Endothelial cell of umbilical vein (primary cell): Measurements from ENCODE around the gene SYNPO. TPM values are rescaled to one million over a fixed set of nuclear protein-coding genes. Genes with fewer than 3 reads are reported as not detected.
A peak's percentile ranks its signal among the peaks of the same experiment; 100 is the strongest.

ENCODE experiments used
- BruUV-seq: library from RNA; stranded (reverse); fragments of 400-500 nt; replicated peaks from 2 replicates; lab custom pipeline; 2021; lab: Mats Ljungman, UMichigan
- CTCF ChIA-PET: fragments of 300-600, 350-600 bp; sonication (Branson Sonifier 250); formaldehyde crosslinking; loops from one replicate; lab custom pipeline; 2021; ENCODE audit warnings: antibody characterized with exemption, inconsistent platforms; lab: Charles Lee
- POLR2A ChIA-PET: fragments of 300-600, 350-600 bp; sonication (Branson Sonifier 250); formaldehyde crosslinking; loops from one replicate; lab custom pipeline; 2021; ENCODE audit warnings: antibody characterized with exemption, inconsistent platforms; lab: Charles Lee
- DNase-seq: peaks from one replicate; pipeline ENCODE4 v3.0.0-alpha.2; 2011; ENCODE audit warnings: low read depth, low spot score
- FAIRE-seq: peaks from 2 replicates; lab custom pipeline; 2011; peaks lifted over from hg19 to GRCh38; lab: Jason Lieb, UNC
- H2AFZ ChIP-seq: 2 replicates; pipeline ENCODE4 v1.6.0; 2012; ENCODE audit warnings: low read depth, low read length, control low read depth, inconsistent platforms
- H3K27ac ChIP-seq: 2 replicates; pipeline ENCODE4 v1.5.1; 2011; ENCODE audit warnings: low read depth, mild to moderate bottlenecking, control low read depth, low read length, moderate library complexity; ENCODE audit not compliant: insufficient read depth
- H3K27me3 ChIP-seq, 2 experiments: 2 replicates each; pipeline versions ENCODE4 v1.6.0 to v1.6.1; 2011; ENCODE audit warnings: low read length in 2 of 2, mixed read lengths in 1 of 2; ENCODE audit not compliant: control insufficient read depth in 2 of 2, insufficient read depth in 2 of 2
- H3K36me3 ChIP-seq, 2 experiments: 2 replicates in 1 of 2; 3 replicates in 1 of 2; pipeline ENCODE4 v1.5.1; 2011; ENCODE audit warnings: low read length in 2 of 2, mild to moderate bottlenecking in 1 of 2, moderate library complexity in 1 of 2; ENCODE audit not compliant: control insufficient read depth in 2 of 2, insufficient read depth in 2 of 2; ENCODE audit errors: extremely low read depth in 1 of 2
- H3K4me1 ChIP-seq: 3 replicates; pipeline ENCODE4 v1.5.1; 2011; ENCODE audit warnings: mild to moderate bottlenecking, low read length; ENCODE audit not compliant: control insufficient read depth, insufficient read depth; ENCODE audit errors: extremely low read depth
- H3K4me2 ChIP-seq: 2 replicates; pipeline ENCODE4 v1.6.1; 2011; ENCODE audit warnings: low read length, control low read depth, mixed read lengths; ENCODE audit not compliant: insufficient read depth
- H3K4me3 ChIP-seq, 3 experiments: fragments of 200-600 bp in 1 of 3; sonication (generic), shearing (Covaris generic) in 1 of 3; replicated peaks in 1 of 3; 2 replicates each; pipeline ENCODE4 v1.5.1; 2011 to 2016; ENCODE audit warnings: control low read depth in 3 of 3, low read length in 3 of 3, mild to moderate bottlenecking in 2 of 3, inconsistent platforms in 1 of 3, low read depth in 1 of 3, moderate library complexity in 1 of 3; ENCODE audit not compliant: insufficient read depth in 1 of 3
- H3K79me2 ChIP-seq: 2 replicates; pipeline ENCODE4 v1.6.0; 2012; ENCODE audit warnings: low read length, inconsistent platforms; ENCODE audit not compliant: control insufficient read depth, insufficient read depth
- H3K9ac ChIP-seq: replicated peaks from 2 replicates; pipeline ENCODE3; 2011; ENCODE audit warnings: low read length, control low read depth; ENCODE audit not compliant: insufficient read depth; ENCODE audit errors: extremely low read depth
- H3K9me1 ChIP-seq: replicated peaks from 3 replicates; pipeline ENCODE4 v1.6.0; 2011; ENCODE audit warnings: mild to moderate bottlenecking, low read length; ENCODE audit not compliant: control insufficient read depth, insufficient read depth; ENCODE audit errors: extremely low read depth
- H3K9me3 ChIP-seq: replicated peaks from 2 replicates; pipeline ENCODE4 v1.5.1; 2012; ENCODE audit warnings: low read length, inconsistent platforms; ENCODE audit not compliant: control insufficient read depth, insufficient read depth
- H4K20me1 ChIP-seq: replicated peaks from 2 replicates; pipeline ENCODE3; 2011; ENCODE audit warnings: mild to moderate bottlenecking, low read length; ENCODE audit not compliant: control insufficient read depth, insufficient read depth; ENCODE audit errors: extremely low read depth
- CTCF ChIP-seq, 2 donors: IDR thresholded peaks; 1 replicate in 1 of 2; 2 replicates in 1 of 2; pipeline ENCODE4 v1.5.1; 2011; ENCODE audit warnings: low read length in 2 of 2, mild to moderate bottlenecking in 2 of 2, moderate library complexity in 2 of 2, control low read depth in 1 of 2, inconsistent platforms in 1 of 2, low read depth in 1 of 2; ENCODE audit not compliant: insufficient read depth in 1 of 2; ENCODE audit errors: extremely low read depth in 1 of 2
- EZH2 ChIP-seq: IDR thresholded peaks from 2 replicates; pipeline ENCODE4 v1.6.1; 2012; ENCODE audit warnings: borderline replicate concordance, low read depth, mild to moderate bottlenecking, moderate library complexity, low read length, inconsistent platforms; ENCODE audit not compliant: severe bottlenecking
- FOS ChIP-seq: IDR thresholded peaks from 2 replicates; pipeline ENCODE4 v1.6.1; 2011; ENCODE audit warnings: mild to moderate bottlenecking, low read length, moderate library complexity, borderline replicate concordance; ENCODE audit not compliant: insufficient read depth
- GATA2 ChIP-seq: IDR thresholded peaks from 2 replicates; pipeline ENCODE4 v1.7.0; 2011; ENCODE audit warnings: low read depth, mild to moderate bottlenecking, moderate library complexity, mixed read lengths, low read length; ENCODE audit not compliant: insufficient read length, insufficient read depth
- JUN ChIP-seq: IDR thresholded peaks from 2 replicates; pipeline ENCODE4 v1.6.1; 2011; ENCODE audit warnings: borderline replicate concordance, low read depth; ENCODE audit not compliant: insufficient read length, insufficient read depth
- MYC ChIP-seq: IDR thresholded peaks from one replicate; pipeline ENCODE4 v1.6.1; 2011; ENCODE audit warnings: mild to moderate bottlenecking, low read depth, low read length
- POLR2A ChIP-seq: IDR thresholded peaks from 2 replicates; pipeline ENCODE4 v1.6.1; 2012; ENCODE audit warnings: low read depth, mild to moderate bottlenecking, control low read depth, low read length
- POLR2AphosphoS5 ChIP-seq: IDR thresholded peaks from 2 replicates; pipeline ENCODE4 v1.6.1; 2012; ENCODE audit warnings: low read depth, mild to moderate bottlenecking, control low read depth, low read length, moderate library complexity; ENCODE audit not compliant: insufficient read depth
- dilution Hi-C: fragments of 300-500 bp; cut with MboI; formaldehyde crosslinking; loops from one replicate; pipeline ENCODE4 v1.15.0; 2019; ENCODE audit warnings: low sequenced_read_pairs; ENCODE audit not compliant: extremely low pct_ligation_motif_present
- intact Hi-C: fragments of 100-400 bp; cut with micrococcal nuclease; formaldehyde crosslinking; loops from one replicate; pipeline ENCODE4 v1.10.0; 2022
- polyA plus RNA-seq, 4 experiments: library from polyadenylated mRNA; depleted of rRNA in 3 of 4; stranded (reverse) in 3 of 4; unstranded in 1 of 4; fragments of >200 nt; gene quantifications; 2 replicates each; pipeline versions ENCODE4 v1.2.1 to v1.2.3, GENCODE V29; 2011 to 2012; ENCODE audit warnings: missing spikeins in 1 of 4
- total RNA-seq: library from RNA; stranded (reverse); gene quantifications from 2 replicates; pipeline ENCODE4 v1.2.3, GENCODE V29; 2021
- TF ChIP-seq, protein P1 (sequence below): IDR thresholded peaks from 2 replicates; pipeline ENCODE4 v1.6.1; 2011; ENCODE audit not compliant: insufficient read depth, insufficient read length

Gene SYNPO
- total and polyA plus RNA-seq, 2 donors (not counting 3 experiments of a cell fraction or from before 2014, with no cell fraction given), result 68.4 to 121 TPM

GRCh38 chr5:150648294-150649107 is 8.0 kb downstream of the SYNPO start:
- no peaks in the 10 kb centered on the region for H3K27me3 ChIP-seq
- FAIRE-seq, result no peak
- BruUV-seq, result TSS peak; percentile 32
- no peak overlapping the region for H3K4me2 ChIP-seq
- DNase-seq, result no peak
- H3K9ac ChIP-seq, result no peak overlapping the region
- ChIA-PET POLR2A (no interaction called here), CTCF (interaction anchor here (1.0 to 1.7 kb wide), 2 partner anchors 58 to 198 kb away, joined by 3 to 4 read pairs; no protein-coding TSS in a partner anchor)
- no peak for TF ChIP-seq GATA2
- H3K4me3 ChIP-seq, result no peak overlapping the region
- no peaks in the 10 kb centered on the region for H4K20me1 ChIP-seq
- intact Hi-C loops, result no loop called here
- H3K9me3 ChIP-seq, result no peaks in the 10 kb centered on the region
- dilution Hi-C loops, result no loop called here
- H2AFZ ChIP-seq, result no peak overlapping the region
- H3K36me3 ChIP-seq, result peaks cover 14 to 63% of the 10 kb centered on the region in 2 experiments
- no peak overlapping the region for H3K27ac ChIP-seq
- H3K4me1 ChIP-seq, result peaks cover 19% of the 10 kb centered on the region
- no peaks in the 10 kb centered on the region for H3K9me1 ChIP-seq
- H3K79me2 ChIP-seq, result peaks cover 61% of the 10 kb centered on the region

DNA sequence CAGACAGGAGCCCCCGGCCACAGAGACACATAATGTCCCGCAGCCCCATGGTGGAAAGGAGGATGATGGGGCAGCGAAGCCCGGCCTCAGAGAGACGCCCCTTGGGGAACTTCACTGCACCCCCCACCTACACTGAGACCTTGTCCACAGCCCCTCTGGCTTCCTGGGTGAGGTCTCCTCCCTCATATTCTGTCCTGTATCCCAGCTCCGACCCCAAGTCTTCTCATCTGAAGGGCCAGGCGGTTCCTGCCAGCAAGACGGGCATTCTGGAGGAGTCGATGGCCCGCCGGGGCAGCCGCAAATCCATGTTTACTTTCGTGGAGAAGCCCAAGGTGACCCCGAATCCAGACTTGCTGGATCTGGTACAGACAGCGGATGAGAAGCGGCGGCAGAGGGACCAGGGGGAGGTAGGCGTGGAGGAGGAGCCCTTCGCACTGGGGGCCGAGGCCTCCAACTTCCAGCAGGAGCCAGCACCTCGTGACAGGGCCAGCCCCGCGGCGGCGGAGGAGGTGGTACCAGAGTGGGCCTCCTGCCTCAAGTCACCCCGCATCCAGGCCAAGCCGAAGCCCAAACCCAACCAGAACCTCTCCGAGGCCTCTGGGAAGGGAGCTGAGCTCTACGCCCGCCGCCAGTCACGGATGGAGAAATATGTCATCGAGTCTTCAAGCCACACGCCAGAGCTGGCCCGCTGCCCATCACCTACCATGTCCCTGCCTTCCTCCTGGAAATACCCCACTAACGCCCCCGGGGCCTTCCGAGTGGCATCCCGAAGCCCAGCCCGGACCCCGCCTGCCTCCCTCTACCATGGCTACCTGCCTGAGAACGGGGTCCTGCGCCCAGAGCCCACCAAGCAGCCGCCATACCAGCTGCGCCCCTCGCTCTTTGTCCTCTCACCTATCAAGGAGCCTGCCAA is 8.9 kb downstream of the SYNPO start:
- FAIRE-seq, result no peak
- POLR2A ChIA-PET, result no interaction called here
- no peak overlapping the region for H3K9ac ChIP-seq

More for the DNA sequence above, 8.9 kb downstream of the SYNPO start:
- BruUV-seq, result no TSS peak
- Histone ChIP-seq H3K9me1 (no peaks in the 10 kb centered on the region), H3K4me2 (no peak overlapping the region), H4K20me1 (no peaks in the 10 kb centered on the region), H3K4me3 (no peak overlapping the region), H3K27ac (no peak overlapping the region), H3K36me3 (peaks cover 17 to 66% of the 10 kb centered on the region in 2 experiments), H3K4me1 (peaks cover 12% of the 10 kb centered on the region), H2AFZ (no peak overlapping the region), H3K9me3 (no peaks in the 10 kb centered on the region), H3K79me2 (peaks cover 52% of the 10 kb centered on the region), H3K27me3 (no peaks in the 10 kb centered on the region)
- CTCF ChIA-PET, result interaction anchor here (1.7 kb wide), 1 partner anchor 198 kb away, joined by 4 read pairs; no protein-coding TSS in a partner anchor
- no peak for TF ChIP-seq MYC
- TF ChIP-seq JUN, result no peak
- no peak for TF ChIP-seq CTCF (IDR thresholded peaks at IDR 0.05; ENCODE audit: extremely low read depth in 1 of 2, insufficient read depth in 1 of 2, low read depth in 1 of 2, low read length in 2 of 2)
- no peak for TF ChIP-seq EZH2
- TF ChIP-seq GATA2, result no peak
- no peak for TF ChIP-seq POLR2AphosphoS5
- TF ChIP-seq FOS, result no peak
- TF ChIP-seq, protein P1, sequence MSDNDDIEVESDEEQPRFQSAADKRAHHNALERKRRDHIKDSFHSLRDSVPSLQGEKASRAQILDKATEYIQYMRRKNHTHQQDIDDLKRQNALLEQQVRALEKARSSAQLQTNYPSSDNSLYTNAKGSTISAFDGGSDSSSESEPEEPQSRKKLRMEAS, result no peak
- no peak for TF ChIP-seq POLR2A
- no peak for DNase-seq
- dilution Hi-C loops, result no loop called here
- intact Hi-C loops, result no loop called here
